HEK293 (cell line): ENCODE measurements around the gene PPARA.

Experiments used
- CTCF ChIA-PET: fragments of 350-600 bp; formaldehyde crosslinking; extraction: SDS; loops from one replicate; lab custom pipeline; 2021; ENCODE audit warnings: antibody characterized with exemption; lab: Yijun Ruan, JAX
- POLR2A ChIA-PET: fragments of 300-600 bp; formaldehyde crosslinking; extraction: SDS; loops from one replicate; lab custom pipeline; 2020; ENCODE audit warnings: antibody characterized with exemption, inconsistent platforms; lab: Yijun Ruan, JAX
- H3K27ac ChIP-seq: fragments of 200-500 bp; sonication (Bioruptor generic); 2 replicates; pipeline ENCODE4 v1.5.1; 2014; ENCODE audit warnings: low read depth, low read length, control low read depth, inconsistent platforms; ENCODE audit errors: extremely low read depth
- H3K36me3 ChIP-seq, 2 experiments: fragments of 200-500 bp in 1 of 2; sonication (Bioruptor generic) in 1 of 2; 1 replicate in 1 of 2; 2 replicates in 1 of 2; pipeline ENCODE4 v1.5.1; 2014 to 2017; ENCODE audit warnings: inconsistent platforms in 2 of 2, low read length in 2 of 2; ENCODE audit not compliant: control insufficient read depth in 2 of 2, insufficient read depth in 1 of 2
- H3K4me1 ChIP-seq: fragments of 200-500 bp; sonication (Bioruptor generic); 2 replicates; pipeline ENCODE4 v1.5.1; 2014; ENCODE audit warnings: mild to moderate bottlenecking, low read length, inconsistent platforms; ENCODE audit not compliant: control insufficient read depth, insufficient read depth
- H3K4me3 ChIP-seq: 2 replicates; pipeline ENCODE4 v1.5.1; 2011; ENCODE audit warnings: low read depth, mild to moderate bottlenecking, control low read depth, low read length, moderate library complexity
- H3K9me3 ChIP-seq: fragments of 200-500 bp; sonication (Bioruptor generic); 2 replicates; pipeline ENCODE4 v1.5.1; 2014; ENCODE audit warnings: low read depth, low read length, inconsistent platforms; ENCODE audit not compliant: control insufficient read depth, insufficient read depth
- FEZF1 ChIP-seq: fragments of 450-650 bp; formaldehyde crosslinking; IDR thresholded peaks from 2 replicates; pipeline ENCODE4 v1.5.1; 2016; ENCODE audit warnings: missing biosample characterization, missing genetic modification characterization
- KLF8 ChIP-seq: fragments of 450-650 bp; formaldehyde crosslinking; IDR thresholded peaks from 2 replicates; pipeline ENCODE4 v1.5.1; 2016; ENCODE audit warnings: missing biosample characterization, missing genetic modification characterization
- PATZ1 ChIP-seq: fragments of 450-650 bp; formaldehyde crosslinking; IDR thresholded peaks from 2 replicates; pipeline ENCODE4 v1.5.1; 2016; ENCODE audit warnings: missing biosample characterization, missing genetic modification characterization
- PBX3 ChIP-seq: sonication (generic); formaldehyde crosslinking; IDR thresholded peaks from 2 replicates; pipeline ENCODE4 v1.8.1; 2022; ENCODE audit warnings: mild to moderate bottlenecking, moderate library complexity, missing genetic modification reagents
- RBAK ChIP-seq: fragments of 450-650 bp; formaldehyde crosslinking; IDR thresholded peaks from 2 replicates; pipeline ENCODE4 v1.5.1; 2016; ENCODE audit warnings: missing biosample characterization, missing genetic modification characterization
- YY2 ChIP-seq: fragments of 450-650 bp; formaldehyde crosslinking; IDR thresholded peaks from 2 replicates; pipeline ENCODE4 v1.5.1; 2016; ENCODE audit warnings: missing biosample characterization, missing genetic modification characterization
- ZBTB10 ChIP-seq: fragments of 450-650 bp; formaldehyde crosslinking; IDR thresholded peaks from 2 replicates; pipeline ENCODE4 v1.5.1; 2016; ENCODE audit warnings: missing biosample characterization, missing genetic modification characterization
- ZFHX2 ChIP-seq: fragments of 450-650 bp; formaldehyde crosslinking; conservative IDR thresholded peaks from 2 replicates; pipeline ENCODE4 v1.5.1; 2016; ENCODE audit warnings: missing biosample characterization, missing genetic modification characterization
- ZNF239 ChIP-seq: fragments of 450-650 bp; formaldehyde crosslinking; IDR thresholded peaks from 2 replicates; pipeline ENCODE4 v1.5.1; 2016; ENCODE audit warnings: missing biosample characterization, missing genetic modification characterization
- ZNF274 ChIP-seq, 2 experiments: fragments of 200-500 bp in 1 of 2; fragments of 450-650 bp in 1 of 2; sonication (Bioruptor generic) in 1 of 2; formaldehyde crosslinking in 1 of 2; IDR thresholded peaks; 2 replicates each; pipeline versions ENCODE4 v1.5.1 to v1.6.1; 2014 to 2016; ENCODE audit warnings: borderline replicate concordance in 1 of 2, inconsistent platforms in 1 of 2, low read length in 1 of 2, missing biosample characterization in 1 of 2, missing genetic modification characterization in 1 of 2
- ZNF324 ChIP-seq: fragments of 450-650 bp; formaldehyde crosslinking; IDR thresholded peaks from 2 replicates; pipeline ENCODE4 v1.5.1; 2016; ENCODE audit warnings: missing biosample characterization, missing genetic modification characterization
- ZNF423 ChIP-seq: fragments of 450-650 bp; formaldehyde crosslinking; IDR thresholded peaks from 2 replicates; pipeline ENCODE4 v1.5.1; 2016; ENCODE audit warnings: missing biosample characterization, missing genetic modification characterization
- ZNF433 ChIP-seq: fragments of 450-650 bp; formaldehyde crosslinking; IDR thresholded peaks from 2 replicates; pipeline ENCODE4 v1.5.1; 2016; ENCODE audit warnings: missing biosample characterization, missing genetic modification characterization, low read depth
- ZNF513 ChIP-seq: fragments of 450-650 bp; IDR thresholded peaks from 2 replicates; pipeline ENCODE4 v1.5.1; 2018; ENCODE audit warnings: missing biosample characterization, missing genetic modification characterization
- ZNF548 ChIP-seq: fragments of 450-650 bp; formaldehyde crosslinking; IDR thresholded peaks from 2 replicates; pipeline ENCODE4 v1.5.1; 2016; ENCODE audit warnings: missing biosample characterization, missing genetic modification characterization
- ZNF580 ChIP-seq: fragments of 450-650 bp; formaldehyde crosslinking; IDR thresholded peaks from 2 replicates; pipeline ENCODE4 v1.5.1; 2016; ENCODE audit warnings: missing biosample characterization, missing genetic modification characterization
- ZNF692 ChIP-seq: fragments of 450-650 bp; formaldehyde crosslinking; IDR thresholded peaks from 2 replicates; pipeline ENCODE4 v1.5.1; 2016; ENCODE audit warnings: missing biosample characterization, missing genetic modification characterization
- ZNF768 ChIP-seq: fragments of 450-650 bp; formaldehyde crosslinking; IDR thresholded peaks from 2 replicates; pipeline ENCODE4 v1.5.1; 2018; ENCODE audit warnings: missing biosample characterization, mild to moderate bottlenecking, missing genetic modification characterization

Gene PPARA

GRCh38 chr22:46242076-46242475 lies 91.8 kb downstream of the PPARA start:
- no peak overlapping the region for H3K4me3 ChIP-seq
- H3K9me3 ChIP-seq: no peaks in the 10 kb centered on the region
- CTCF ChIA-PET: interaction anchor here (0.7 to 1.1 kb wide), 2 partner anchors 119 to 247 kb away, joined by 4 read pairs; no protein-coding TSS in a partner anchor
- no peaks in the 10 kb centered on the region for H3K4me1 ChIP-seq
- TF ChIP-seq FEZF1 (tag by site-specific recombination): no peak
- TF ChIP-seq RBAK: no peak
- TF ChIP-seq KLF8 (tag by site-specific recombination): no peak
- TF ChIP-seq ZNF239 (tag by site-specific recombination): no peak
- TF ChIP-seq PBX3 (CRISPR knock-in tag): no peak
- no peak for TF ChIP-seq ZNF324 (tag by site-specific recombination)
- TF ChIP-seq ZNF423 (tag by site-specific recombination): no peak
- TF ChIP-seq ZNF548 (tag by site-specific recombination): no peak
- no peak for TF ChIP-seq ZFHX2 (tag by site-specific recombination)
- no peak for TF ChIP-seq ZNF433
- no peak for TF ChIP-seq ZNF768 (tag by site-specific recombination)
- no peak for TF ChIP-seq ZNF513
- POLR2A ChIA-PET: interaction anchor here (0.6 kb wide), 1 partner anchor 93 kb away, joined by 5 read pairs; no protein-coding TSS in a partner anchor
- H3K27ac ChIP-seq: no peak overlapping the region
- peaks cover 0 to 41% of the 10 kb centered on the region in 2 experiments; a peak in 1 of 3 replicates for H3K36me3 ChIP-seq

GRCh38 chr22:46244771-46245170 lies 94.4 kb downstream of the PPARA start:
- Histone ChIP-seq H3K36me3 (peaks cover 0 to 35% of the 10 kb centered on the region in 2 experiments; a peak in 1 of 3 replicates), H3K27ac (no peak overlapping the region), H3K9me3 (no peaks in the 10 kb centered on the region)
- ChIA-PET POLR2A (no interaction called here), CTCF (interaction anchor here (0.6 to 1.4 kb wide), 4 partner anchors 10 to 250 kb away, joined by 3 to 4 read pairs (median 4); no protein-coding TSS in a partner anchor)
- TF ChIP-seq ZNF580 (tag by site-specific recombination) (no peak), ZBTB10 (no peak), ZNF274 (IDR thresholded peaks at IDR 0.05; ENCODE audit: low read length) (no peak), ZNF274 (tag by site-specific recombination; IDR thresholded peaks at IDR 0.05; ENCODE audit: borderline replicate concordance) (no peak), ZNF692 (no peak), PATZ1 (tag by site-specific recombination) (no peak), YY2 (tag by site-specific recombination) (no peak)
- TF ChIP-seq, all 188 proteins: peak for 0
- Histone ChIP-seq H3K4me1 (0 out of 2 replicates have a peak, but pooled peaks cover 3% of the 10 kb centered on the region), H3K4me3 (no peak overlapping the region)
